ENCODE results near the gene C5orf58.
A peak's percentile ranks its signal among the peaks of the same experiment; 100 is the strongest.

Gene C5orf58

GRCh38 chr5:170277867-170278281 lies 45.1 kb downstream of the C5orf58 start:
- Mint-ChIP-seq H3K27ac (peak overlapping the region; percentile 78 to 96), H3K27me3 (no peaks in the 10 kb centered on the region), H3K9me3 (no peaks in the 10 kb centered on the region), H3K4me3 (peak overlapping the region; percentile 68 to 79), H3K4me1 (peaks cover 100% of the 10 kb centered on the region)
- ATAC-seq (no peak), DNase-seq (no peak)

- ATAC-seq, result peak; percentile 88
- Mint-ChIP-seq H3K27me3 (no peaks in the 10 kb centered on the region), H3K4me1 (peaks cover 100% of the 10 kb centered on the region), H3K9me3 (no peaks in the 10 kb centered on the region), H3K27ac (peak overlapping the region; percentile 98 to 99), H3K4me3 (peak overlapping the region; percentile 52 to 82)
- DNase-seq, result peak; percentile 94 to 95
Observed at GRCh38 chr5:170278611-170279458, 46.0 kb downstream of the C5orf58 start.

- Mint-ChIP-seq H3K9me3 (no peaks in the 10 kb centered on the region), H3K27me3 (no peaks in the 10 kb centered on the region), H3K4me1 (peaks cover 100% of the 10 kb centered on the region), H3K4me3 (peak overlapping the region; percentile 52 to 82), H3K27ac (peak overlapping the region; percentile 98 to 99)
- DNase-seq (no peak), ATAC-seq (peak; percentile 18)
Observed at GRCh38 chr5:170279459-170279817, 46.7 kb downstream of the C5orf58 start.

GRCh38 chr5:170280011-170280493 lies 47.3 kb downstream of the C5orf58 start:
- Mint-ChIP-seq H3K4me1 (peaks cover 100% of the 10 kb centered on the region), H3K27ac (peak overlapping the region; percentile 98 to 99), H3K4me3 (peak overlapping the region; percentile 52 to 82), H3K9me3 (no peaks in the 10 kb centered on the region), H3K27me3 (no peaks in the 10 kb centered on the region)
- no peak for DNase-seq
- no peak for ATAC-seq

GRCh38 chr5:170283296-170283695 lies 50.5 kb downstream of the C5orf58 start:
- Mint-ChIP-seq H3K27ac (peak overlapping the region; percentile 74 to 78), H3K9me3 (no peaks in the 10 kb centered on the region), H3K27me3 (no peaks in the 10 kb centered on the region), H3K4me1 (peaks cover 100% of the 10 kb centered on the region), H3K4me3 (peak overlapping the region; percentile 51 to 71)
- ATAC-seq (no peak), DNase-seq (no peak)

GRCh38 chr5:170284231-170284630 lies 51.4 kb downstream of the C5orf58 start:
- Mint-ChIP-seq H3K4me1 (peaks cover 100% of the 10 kb centered on the region), H3K27me3 (no peaks in the 10 kb centered on the region), H3K9me3 (no peaks in the 10 kb centered on the region), H3K4me3 (peak overlapping the region; percentile 71 to 73), H3K27ac (peak overlapping the region; percentile 51 to 92)
- DNase-seq (no peak), ATAC-seq (no peak)

- Mint-ChIP-seq H3K27ac (peak overlapping the region in 1 of 2 donors; percentile 92), H3K9me3 (peaks cover 0 to 6% of the 10 kb centered on the region in 2 donors), H3K4me1 (peaks cover 100% of the 10 kb centered on the region), H3K27me3 (no peaks in the 10 kb centered on the region), H3K4me3 (peak overlapping the region; percentile 71 to 73)
- ATAC-seq (no peak), DNase-seq (no peak)
Observed at GRCh38 chr5:170285181-170285580, 52.4 kb downstream of the C5orf58 start.

- peaks cover 100% of the 10 kb centered on the region for H3K4me1 Mint-ChIP-seq
- peak overlapping the region; percentile 17 to 71 for H3K4me3 Mint-ChIP-seq
- ATAC-seq (no peak), DNase-seq (no peak)
- H3K27ac Mint-ChIP-seq, result peak overlapping the region; percentile 17 to 77
- peaks cover 0 to 10% of the 10 kb centered on the region in 2 donors for H3K9me3 Mint-ChIP-seq
- H3K27me3 Mint-ChIP-seq, result no peaks in the 10 kb centered on the region
Observed at GRCh38 chr5:170286386-170286925, 53.7 kb downstream of the C5orf58 start.

GRCh38 chr5:170287532-170287931 lies 54.7 kb downstream of the C5orf58 start:
- peaks cover 0 to 10% of the 10 kb centered on the region in 2 donors for H3K9me3 Mint-ChIP-seq
- H3K4me3 Mint-ChIP-seq, result peak overlapping the region; percentile 64 to 67
- peak overlapping the region; percentile 35 to 91 for H3K27ac Mint-ChIP-seq
- H3K4me1 Mint-ChIP-seq, result peaks cover 100% of the 10 kb centered on the region
- H3K27me3 Mint-ChIP-seq, result no peaks in the 10 kb centered on the region
- DNase-seq (no peak), ATAC-seq (peak; percentile 48)

GRCh38 chr5:170288151-170288550 lies 55.4 kb downstream of the C5orf58 start:
- DNase-seq, result no peak
- Mint-ChIP-seq H3K9me3 (peaks cover 0 to 10% of the 10 kb centered on the region in 2 donors), H3K27ac (peak overlapping the region in 1 of 2 donors; percentile 51), H3K4me3 (peak overlapping the region; percentile 82 to 95), H3K4me1 (peaks cover 100% of the 10 kb centered on the region), H3K27me3 (no peaks in the 10 kb centered on the region)
- ATAC-seq, result no peak

GRCh38 chr5:170288551-170288950 lies 55.8 kb downstream of the C5orf58 start:
- H3K9me3 Mint-ChIP-seq, result peaks cover 0 to 10% of the 10 kb centered on the region in 2 donors
- H3K27ac Mint-ChIP-seq, result peak overlapping the region; percentile 51 to 64
- DNase-seq (no peak), ATAC-seq (no peak)
- peak overlapping the region; percentile 82 to 95 for H3K4me3 Mint-ChIP-seq
- no peaks in the 10 kb centered on the region for H3K27me3 Mint-ChIP-seq
- peaks cover 100% of the 10 kb centered on the region for H3K4me1 Mint-ChIP-seq

- H3K4me3 Mint-ChIP-seq, result peak overlapping the region; percentile 82 to 95
- peaks cover 0 to 10% of the 10 kb centered on the region in 2 donors for H3K9me3 Mint-ChIP-seq
- H3K27me3 Mint-ChIP-seq, result no peaks in the 10 kb centered on the region
- DNase-seq (no peak), ATAC-seq (no peak)
- H3K4me1 Mint-ChIP-seq, result peaks cover 99% of the 10 kb centered on the region
- peak overlapping the region; percentile 81 to 93 for H3K27ac Mint-ChIP-seq
Observed at GRCh38 chr5:170289121-170289520, 56.3 kb downstream of the C5orf58 start.

- H3K27me3 Mint-ChIP-seq, result no peaks in the 10 kb centered on the region
Observed at GRCh38 chr5:170289764-170290163, 57.0 kb downstream of the C5orf58 start.

GRCh38 chr5:170290498-170290897 lies 57.7 kb downstream of the C5orf58 start:
- peak overlapping the region; percentile 83 to 94 for H3K27ac Mint-ChIP-seq
- peaks cover 0 to 10% of the 10 kb centered on the region in 2 donors for H3K9me3 Mint-ChIP-seq
- H3K4me1 Mint-ChIP-seq, result peaks cover 85% of the 10 kb centered on the region
- no peaks in the 10 kb centered on the region for H3K27me3 Mint-ChIP-seq
- peak overlapping the region; percentile 82 to 95 for H3K4me3 Mint-ChIP-seq
- ATAC-seq (no peak), DNase-seq (no peak)

More at GRCh38 chr5:170289764-170290163, 57.0 kb downstream of the C5orf58 start:
- DNase-seq (no peak), ATAC-seq (no peak)
- Mint-ChIP-seq H3K4me3 (peak overlapping the region; percentile 82 to 95), H3K27ac (peak overlapping the region; percentile 83 to 93), H3K9me3 (peaks cover 0 to 10% of the 10 kb centered on the region in 2 donors), H3K4me1 (peaks cover 92% of the 10 kb centered on the region)

- Mint-ChIP-seq H3K9me3 (peaks cover 0 to 10% of the 10 kb centered on the region in 2 donors), H3K4me3 (peak overlapping the region; percentile 95 to 99), H3K27me3 (no peaks in the 10 kb centered on the region), H3K4me1 (peaks cover 65% of the 10 kb centered on the region), H3K27ac (peak overlapping the region; percentile 56 to 92)
- no peak for DNase-seq
- no peak for ATAC-seq
Observed at GRCh38 chr5:170292179-170293104, 59.7 kb downstream of the C5orf58 start.

All from stimulated activated naive CD8-positive, alpha-beta T cell treated with anti-CD3 and anti-CD28 coated beads, Interleukin-15, amount 100 ng/mL, for 72 hours (primary cell).